Measurements from ENCODE around the gene CARMIL1. TPM values are rescaled to one million over a fixed set of nuclear protein-coding genes. Genes with fewer than 3 reads are reported as not detected.

The CARMIL1 gene
- total RNA-seq, 1 donor from 2014 or later, result 8.4 TPM

DNA sequence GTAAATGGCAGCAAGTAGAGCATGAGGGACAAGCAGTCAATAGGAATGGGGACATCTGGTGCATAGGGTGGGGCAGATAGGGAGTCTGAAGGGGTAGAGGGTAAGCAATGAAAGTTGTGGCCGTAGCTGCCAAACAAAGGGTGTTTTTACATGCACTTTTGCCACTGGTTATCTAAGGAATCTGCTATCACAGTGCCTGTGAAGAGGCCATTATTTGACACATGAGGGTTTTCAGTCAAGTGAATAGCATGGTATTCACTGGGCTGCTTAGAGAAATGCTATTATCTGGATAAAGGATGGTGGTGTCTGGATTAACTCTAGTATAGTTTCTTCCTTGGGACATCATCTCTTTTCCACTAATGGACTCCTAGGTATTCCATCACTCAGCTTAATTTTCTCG, 118.2 kb downstream of the CARMIL1 start:
- DNase-seq, result no peak
- H3K9me3 ChIP-seq (replicated peaks), result no peaks in the 10 kb centered on the region
- intact Hi-C loops (cut with micrococcal nuclease), result no loop called here
- no peaks in the 10 kb centered on the region for H3K36me3 ChIP-seq
- TF ChIP-seq, protein P1, sequence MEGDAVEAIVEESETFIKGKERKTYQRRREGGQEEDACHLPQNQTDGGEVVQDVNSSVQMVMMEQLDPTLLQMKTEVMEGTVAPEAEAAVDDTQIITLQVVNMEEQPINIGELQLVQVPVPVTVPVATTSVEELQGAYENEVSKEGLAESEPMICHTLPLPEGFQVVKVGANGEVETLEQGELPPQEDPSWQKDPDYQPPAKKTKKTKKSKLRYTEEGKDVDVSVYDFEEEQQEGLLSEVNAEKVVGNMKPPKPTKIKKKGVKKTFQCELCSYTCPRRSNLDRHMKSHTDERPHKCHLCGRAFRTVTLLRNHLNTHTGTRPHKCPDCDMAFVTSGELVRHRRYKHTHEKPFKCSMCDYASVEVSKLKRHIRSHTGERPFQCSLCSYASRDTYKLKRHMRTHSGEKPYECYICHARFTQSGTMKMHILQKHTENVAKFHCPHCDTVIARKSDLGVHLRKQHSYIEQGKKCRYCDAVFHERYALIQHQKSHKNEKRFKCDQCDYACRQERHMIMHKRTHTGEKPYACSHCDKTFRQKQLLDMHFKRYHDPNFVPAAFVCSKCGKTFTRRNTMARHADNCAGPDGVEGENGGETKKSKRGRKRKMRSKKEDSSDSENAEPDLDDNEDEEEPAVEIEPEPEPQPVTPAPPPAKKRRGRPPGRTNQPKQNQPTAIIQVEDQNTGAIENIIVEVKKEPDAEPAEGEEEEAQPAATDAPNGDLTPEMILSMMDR (IDR thresholded peaks at IDR 0.05; ENCODE audit: borderline replicate concordance), result no peak
- H3K27ac ChIP-seq (replicated peaks), result no peak overlapping the region
- H3K27me3 ChIP-seq (ENCODE audit: low read depth), result no peaks in the 10 kb centered on the region
- H3K4me3 ChIP-seq, result no peak overlapping the region
- no peaks in the 10 kb centered on the region for H3K4me1 ChIP-seq

DNA sequence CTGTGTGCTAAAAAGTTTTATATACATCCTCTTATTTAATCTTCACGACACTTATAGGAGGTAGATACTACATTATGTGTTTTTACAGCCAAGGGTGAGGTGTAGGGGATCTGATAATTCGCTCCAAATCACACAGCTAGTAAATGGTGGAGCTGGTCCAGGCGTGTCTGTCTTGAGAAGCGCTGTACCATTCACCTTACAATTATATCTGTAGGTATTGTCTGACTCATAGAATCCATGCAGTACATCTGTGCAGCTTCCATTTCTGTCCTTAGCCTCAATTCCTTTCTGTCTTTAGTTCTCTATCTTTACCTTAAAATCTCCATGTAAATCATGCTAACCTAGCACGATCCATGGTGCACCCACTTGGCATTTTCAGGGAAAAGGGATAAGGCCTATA, 120.7 kb downstream of the CARMIL1 start:
- TF ChIP-seq, protein P1 (IDR thresholded peaks at IDR 0.05; ENCODE audit: borderline replicate concordance), result no peak
- no peak for DNase-seq
- no peaks in the 10 kb centered on the region for H3K9me3 ChIP-seq (replicated peaks)
- H3K27me3 ChIP-seq (ENCODE audit: low read depth), result no peaks in the 10 kb centered on the region
- H3K36me3 ChIP-seq, result no peaks in the 10 kb centered on the region
- intact Hi-C loops (cut with micrococcal nuclease), result no loop called here
- H3K27ac ChIP-seq (replicated peaks), result no peak overlapping the region
- no peak overlapping the region for H3K4me3 ChIP-seq
- H3K4me1 ChIP-seq, result no peaks in the 10 kb centered on the region

DNA sequence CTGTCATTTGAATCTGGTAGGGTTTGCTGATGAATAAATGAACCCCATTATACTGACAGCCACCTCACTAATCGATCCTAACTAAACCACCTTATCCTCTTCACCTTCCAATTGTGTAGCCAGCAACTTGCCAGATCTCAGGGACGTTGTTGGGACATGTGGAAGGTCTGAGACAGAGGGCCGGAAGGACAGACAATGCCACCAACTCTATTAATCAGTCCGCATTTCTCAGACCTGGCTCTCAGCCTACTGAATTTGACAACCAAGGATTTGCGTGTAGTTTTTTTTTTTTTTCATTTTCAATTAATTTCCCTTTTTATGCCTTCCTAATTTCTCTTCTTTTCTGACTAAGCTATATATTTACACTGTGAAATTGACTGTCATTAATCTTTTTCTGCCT, 122.5 kb downstream of the CARMIL1 start:
- H3K9me3 ChIP-seq (replicated peaks), result no peaks in the 10 kb centered on the region
- intact Hi-C loops (cut with micrococcal nuclease), result no loop called here
- no peak for DNase-seq
- H3K36me3 ChIP-seq, result no peaks in the 10 kb centered on the region
- no peak overlapping the region for H3K27ac ChIP-seq (replicated peaks)
- H3K4me3 ChIP-seq, result no peak overlapping the region
- H3K4me1 ChIP-seq, result no peaks in the 10 kb centered on the region
- no peaks in the 10 kb centered on the region for H3K27me3 ChIP-seq (ENCODE audit: low read depth)
- TF ChIP-seq, protein P1 (IDR thresholded peaks at IDR 0.05; ENCODE audit: borderline replicate concordance), result no peak

DNA sequence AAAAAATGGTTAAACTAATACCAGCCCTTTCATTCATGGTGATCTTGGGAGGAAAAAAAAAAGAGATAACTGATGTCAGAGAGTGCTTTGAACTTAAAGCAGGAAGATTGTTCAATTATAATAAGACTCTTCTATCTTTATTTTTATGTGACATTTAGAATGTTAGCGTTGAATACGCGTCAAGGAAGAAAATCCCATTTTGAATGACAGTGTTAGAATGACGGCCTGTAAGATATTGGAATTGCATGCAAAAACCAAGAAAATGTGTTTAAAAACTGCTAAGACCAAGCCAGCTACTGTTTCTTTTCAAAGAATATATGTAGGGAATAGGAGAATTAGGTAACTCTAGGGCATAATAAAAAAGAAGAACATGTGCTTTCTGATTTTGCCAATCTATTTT, 123.0 kb downstream of the CARMIL1 start:
- no peak for DNase-seq
- H3K27me3 ChIP-seq (ENCODE audit: low read depth), result no peaks in the 10 kb centered on the region
- H3K4me1 ChIP-seq, result no peaks in the 10 kb centered on the region
- H3K27ac ChIP-seq (replicated peaks), result no peak overlapping the region
- H3K36me3 ChIP-seq, result no peaks in the 10 kb centered on the region
- intact Hi-C loops (cut with micrococcal nuclease), result no loop called here
- H3K9me3 ChIP-seq (replicated peaks), result no peaks in the 10 kb centered on the region
- H3K4me3 ChIP-seq, result no peak overlapping the region
- TF ChIP-seq, protein P1 (IDR thresholded peaks at IDR 0.05; ENCODE audit: borderline replicate concordance), result no peak

DNA sequence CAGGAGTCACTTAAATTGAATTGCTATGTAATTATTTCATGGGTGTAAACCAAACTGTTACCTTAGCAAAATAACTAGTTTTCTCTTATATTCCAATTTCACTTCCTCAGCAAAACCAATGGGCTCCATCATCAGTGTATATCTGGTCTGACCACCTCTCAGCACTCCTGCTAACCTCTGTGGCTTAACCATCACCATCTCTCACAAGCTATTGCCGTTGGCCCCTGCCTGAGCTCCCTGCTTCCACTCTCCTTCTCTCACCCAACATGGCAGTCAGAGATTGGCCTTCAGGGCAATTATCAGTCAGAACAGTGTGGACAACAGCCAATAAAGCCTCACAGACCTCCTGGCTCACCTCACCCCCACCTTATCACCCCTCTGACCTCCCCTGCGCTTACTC, 124.0 kb downstream of the CARMIL1 start:
- H3K27ac ChIP-seq (replicated peaks), result no peak overlapping the region
- H3K27me3 ChIP-seq (ENCODE audit: low read depth), result no peaks in the 10 kb centered on the region
- H3K4me1 ChIP-seq, result no peaks in the 10 kb centered on the region
- no peaks in the 10 kb centered on the region for H3K36me3 ChIP-seq
- H3K9me3 ChIP-seq (replicated peaks), result no peaks in the 10 kb centered on the region
- intact Hi-C loops (cut with micrococcal nuclease), result no loop called here
- TF ChIP-seq, protein P1 (IDR thresholded peaks at IDR 0.05; ENCODE audit: borderline replicate concordance), result no peak
- DNase-seq, result no peak
- no peak overlapping the region for H3K4me3 ChIP-seq

DNA sequence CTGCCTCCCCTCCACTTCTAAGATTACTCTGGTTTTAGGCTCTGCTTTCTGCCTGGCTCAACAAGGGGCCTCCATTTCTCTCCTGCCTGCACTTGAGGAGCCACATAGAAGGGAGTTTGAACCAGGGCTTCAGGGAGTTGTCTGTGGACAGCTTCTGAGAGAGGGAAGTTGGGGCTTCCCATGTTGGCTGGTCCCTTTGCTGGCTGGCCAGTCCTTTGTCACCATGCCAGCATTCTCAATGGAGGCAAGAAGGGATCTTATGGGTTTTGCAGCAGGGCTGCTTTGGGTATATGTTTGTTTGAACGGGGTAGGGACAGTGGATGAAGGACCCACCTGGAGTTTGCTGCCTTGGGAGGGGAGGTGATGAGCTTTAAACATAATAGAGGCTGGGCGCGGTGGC, 124.9 kb downstream of the CARMIL1 start:
- H3K4me3 ChIP-seq, result no peak overlapping the region
- no peak for DNase-seq
- intact Hi-C loops (cut with micrococcal nuclease), result no loop called here
- no peaks in the 10 kb centered on the region for H3K9me3 ChIP-seq (replicated peaks)
- H3K36me3 ChIP-seq, result no peaks in the 10 kb centered on the region
- TF ChIP-seq, protein P1 (IDR thresholded peaks at IDR 0.05; ENCODE audit: borderline replicate concordance), result no peak
- H3K4me1 ChIP-seq, result no peaks in the 10 kb centered on the region
- H3K27ac ChIP-seq (replicated peaks), result no peak overlapping the region
- no peaks in the 10 kb centered on the region for H3K27me3 ChIP-seq (ENCODE audit: low read depth)

Measured in left ventricle myocardium inferior (tissue), 1 donor.